B cell (primary cell): ENCODE measurements around the gene NCAPG2.

Source experiments
- EZH2 ChIP-seq: IDR thresholded peaks from 2 replicates; pipeline ENCODE4 v1.6.1; 2012; ENCODE audit warnings: borderline replicate concordance, low read depth, mild to moderate bottlenecking, moderate library complexity, low read length; ENCODE audit not compliant: insufficient read depth, poor library complexity, severe bottlenecking
- TF ChIP-seq, protein P1 (sequence below): fragments of 200-600 bp; IDR thresholded peaks from one replicate; pipeline ENCODE4 v1.8.0; 2022; ENCODE audit warnings: antibody characterized with exemption, mild to moderate bottlenecking

DNA sequence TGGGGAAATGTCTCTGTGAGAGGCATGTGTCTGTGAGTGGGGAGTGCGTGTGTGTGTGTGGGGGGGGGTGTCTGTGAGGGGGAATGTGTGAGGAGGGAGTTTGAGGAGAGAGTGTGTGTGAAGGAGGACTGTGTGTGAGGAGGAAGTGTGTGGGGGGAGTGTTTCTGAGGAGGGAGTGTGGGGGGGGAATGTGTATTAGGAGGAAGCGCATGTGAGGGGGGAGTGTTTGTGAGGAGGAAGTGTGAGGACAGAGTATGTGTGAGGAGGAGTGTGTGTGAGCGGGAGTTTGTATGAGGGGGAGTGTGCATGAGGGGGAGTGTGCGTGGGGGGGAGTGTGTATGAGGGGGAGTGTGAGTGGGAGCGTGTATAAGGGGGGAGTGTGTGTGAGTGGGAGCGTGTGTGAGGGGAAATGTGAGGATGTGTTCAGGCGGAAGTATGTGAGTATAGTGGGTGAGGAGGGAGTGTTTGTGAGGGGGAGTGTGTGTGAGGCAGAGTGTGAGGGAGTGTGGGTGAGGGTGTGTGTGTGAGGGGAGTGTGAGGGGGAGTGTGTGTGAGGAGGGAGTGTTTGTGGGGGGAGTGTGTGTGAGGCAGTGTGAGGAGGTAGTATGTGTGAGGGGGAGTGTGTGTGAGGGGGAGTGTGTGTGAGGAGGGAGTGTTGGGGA, 95.2 kb downstream of the NCAPG2 start:
- TF ChIP-seq, protein P1, sequence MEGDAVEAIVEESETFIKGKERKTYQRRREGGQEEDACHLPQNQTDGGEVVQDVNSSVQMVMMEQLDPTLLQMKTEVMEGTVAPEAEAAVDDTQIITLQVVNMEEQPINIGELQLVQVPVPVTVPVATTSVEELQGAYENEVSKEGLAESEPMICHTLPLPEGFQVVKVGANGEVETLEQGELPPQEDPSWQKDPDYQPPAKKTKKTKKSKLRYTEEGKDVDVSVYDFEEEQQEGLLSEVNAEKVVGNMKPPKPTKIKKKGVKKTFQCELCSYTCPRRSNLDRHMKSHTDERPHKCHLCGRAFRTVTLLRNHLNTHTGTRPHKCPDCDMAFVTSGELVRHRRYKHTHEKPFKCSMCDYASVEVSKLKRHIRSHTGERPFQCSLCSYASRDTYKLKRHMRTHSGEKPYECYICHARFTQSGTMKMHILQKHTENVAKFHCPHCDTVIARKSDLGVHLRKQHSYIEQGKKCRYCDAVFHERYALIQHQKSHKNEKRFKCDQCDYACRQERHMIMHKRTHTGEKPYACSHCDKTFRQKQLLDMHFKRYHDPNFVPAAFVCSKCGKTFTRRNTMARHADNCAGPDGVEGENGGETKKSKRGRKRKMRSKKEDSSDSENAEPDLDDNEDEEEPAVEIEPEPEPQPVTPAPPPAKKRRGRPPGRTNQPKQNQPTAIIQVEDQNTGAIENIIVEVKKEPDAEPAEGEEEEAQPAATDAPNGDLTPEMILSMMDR, result no peak
- no peak for TF ChIP-seq EZH2
